ENCODE data around the gene DHRS7B. TPM values are rescaled to one million over a fixed set of nuclear protein-coding genes. Genes with fewer than 3 reads are reported as not detected.

Gene DHRS7B
- total and polyA plus RNA-seq, 9 of the 15 experiments (the other 6 are each of a cell fraction or from before 2014, with no cell fraction given): 8.0 to 30.7 (median 14.8) TPM

- 0 out of 3 replicates have a peak, but pooled peaks cover 2% of the 10 kb centered on the region for H3K36me3 ChIP-seq (ENCODE audit: control insufficient read depth, insufficient read depth, low read length)
- TF ChIP-seq RBM34 (IDR thresholded peaks at IDR 0.05; ENCODE audit: borderline replicate concordance, insufficient read depth, low read length): no peak
- TF ChIP-seq ZNF395 (CRISPR knock-in tag; IDR thresholded peaks at IDR 0.05): no peak
- no peak for TF ChIP-seq MTA1 (IDR thresholded peaks at IDR 0.05; ENCODE audit: borderline replicate concordance)
- TF ChIP-seq RNF2 (IDR thresholded peaks at IDR 0.05): no peak
- no peak for TF ChIP-seq ZNF24 (IDR thresholded peaks at IDR 0.05)
- TF ChIP-seq ZFP30 (CRISPR knock-in tag; IDR thresholded peaks at IDR 0.05; ENCODE audit: borderline replicate concordance): no peak
- TF ChIP-seq U2AF1 (optimal IDR thresholded peaks at IDR 0.05; ENCODE audit: low read depth, low read length): no peak
- TF ChIP-seq PRMT5 (CRISPR knock-in tag; IDR thresholded peaks at IDR 0.05): no peak
- no peak for TF ChIP-seq JUND (IDR thresholded peaks at IDR 0.05; ENCODE audit: borderline replicate concordance, low read depth, low read length)
- TF ChIP-seq JUND (tag; IDR thresholded peaks at IDR 0.05; ENCODE audit: borderline replicate concordance, low read depth, low read length): no peak
- TF ChIP-seq CC2D1A (IDR thresholded peaks at IDR 0.05): no peak
- H2AFZ ChIP-seq (ENCODE audit: low read depth, low read length): no peak overlapping the region
- H3K4me2 ChIP-seq (ENCODE audit: insufficient read depth, low read length): no peak overlapping the region
- 73% methylated on average over 4 of the region's 6 CpGs for WGBS (ENCODE audit: insufficient coverage, low coverage, missing lambda C conversion rate)
- no peaks in the 10 kb centered on the region for H3K4me1 ChIP-seq (replicated peaks in 1 of 2; ENCODE audit: control insufficient read depth in 2 of 2, insufficient read depth in 2 of 2, low read length in 2 of 2)
- no peak overlapping the region for H3K27ac ChIP-seq (ENCODE audit: extremely low read depth, low read depth, low read length)
- ChIA-PET CTCF (ENCODE audit: low intra/inter-chr PET ratio) (no interaction called here), POLR2A (interaction anchor here (0.7 to 1.5 kb wide), 2 partner anchors 64 to 153 kb away, joined by 4 read pairs; no protein-coding TSS in a partner anchor)
- H3K4me3 ChIP-seq: no peak overlapping the region
- ATAC-seq (no peak), FAIRE-seq (no peak), DNase-seq (ENCODE audit: extremely low read depth in 1 of 4, low spot score in 3 of 4) (no peak)
- H3K79me2 ChIP-seq (ENCODE audit: control insufficient read depth, insufficient read depth, low read length): no peaks in the 10 kb centered on the region
- H3K9me3 ChIP-seq (replicated peaks; ENCODE audit: control insufficient read depth, insufficient read depth, low read depth, low read length): no peaks in the 10 kb centered on the region
- no TSS peak for BruUV-seq (replicated peaks)
- no peaks in the 10 kb centered on the region for H3K27me3 ChIP-seq (ENCODE audit: control insufficient read depth in 2 of 2, insufficient read depth in 2 of 2, low read length in 2 of 2)
- H3K9me1 ChIP-seq (ENCODE audit: control insufficient read depth, insufficient read depth, low read length): no peaks in the 10 kb centered on the region
- H3K9ac ChIP-seq (ENCODE audit: insufficient read depth in 1 of 2, low read depth in 2 of 2, low read length in 2 of 2): no peak overlapping the region
- intact Hi-C loops (cut with micrococcal nuclease): no loop called here
- in situ Hi-C loops (cut with MboI): no loop called here
- no peaks in the 10 kb centered on the region for H4K20me1 ChIP-seq (replicated peaks; ENCODE audit: control insufficient read depth, insufficient read depth, low read length)
Observed at GRCh38 chr17:21190078-21190477, 63.3 kb downstream of the DHRS7B start.
